NCI-H1417 (cell line): ENCODE results near the gene CPVL.
A peak's percentile ranks its signal among the peaks of the same experiment; 100 is the strongest.
"Not testable (repeated sequence)": the region's sequence is repeated elsewhere in the genome, so short reads cannot be mapped to it uniquely, and the experiment has no call there.

Experiments
- DNase-seq, 3 experiments: peaks; one replicate each; lab custom pipeline; 2025; lab: John Stamatoyannopoulos, UW

Gene CPVL

DNA sequence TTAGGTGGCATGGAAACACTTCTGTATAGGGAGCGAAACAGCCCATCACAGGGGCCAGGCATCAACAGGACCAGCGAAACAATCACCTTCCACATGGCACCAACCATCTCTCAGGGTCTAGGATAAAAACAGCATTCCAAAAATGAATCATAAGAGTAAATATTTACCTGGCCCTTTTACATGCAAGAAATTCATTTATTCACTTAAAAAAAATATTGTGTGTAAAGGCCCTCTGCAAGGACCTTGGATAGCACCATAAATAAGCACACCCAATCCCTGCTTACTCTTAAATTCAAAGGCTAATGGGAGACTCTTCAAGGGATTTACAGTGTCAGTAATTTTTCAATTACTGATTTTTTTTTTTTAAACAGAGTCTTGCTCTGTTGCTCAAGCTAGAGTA lies 25.4 kb downstream of the CPVL start:
- DNase-seq = no peak

DNA sequence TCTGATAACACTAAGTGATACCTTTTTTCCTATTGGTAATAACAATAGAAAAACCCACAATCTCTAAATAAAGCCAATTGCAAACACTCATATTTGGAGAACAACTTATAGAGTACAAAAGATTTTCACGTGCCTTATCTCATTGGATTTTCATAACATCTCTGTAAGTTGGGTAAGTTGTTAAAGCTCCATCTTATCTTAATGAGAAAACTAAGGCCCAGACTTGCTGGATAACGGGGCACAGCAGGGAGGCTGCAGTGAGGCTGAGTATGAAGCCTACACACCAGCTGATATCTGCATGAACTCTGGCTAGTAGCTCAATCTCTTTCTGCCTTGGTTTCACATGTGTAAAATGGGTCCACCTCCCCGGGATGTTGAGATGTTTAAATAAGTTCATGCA lies 26.8 kb downstream of the CPVL start:
- DNase-seq = no peak

- no peak for DNase-seq
Measured at GRCh38 chr7:29116361-29117200, 29.8 kb downstream of the CPVL start.

GRCh38 chr7:29115753-29116152 lies 30.6 kb downstream of the CPVL start:
- no peak for DNase-seq

- DNase-seq = no peak
Measured at GRCh38 chr7:29115130-29115687, 31.1 kb downstream of the CPVL start.

GRCh38 chr7:29114266-29114665 lies 32.1 kb downstream of the CPVL start:
- DNase-seq = not testable (repeated sequence)

- DNase-seq = peak in 2 of 3 experiments; percentile 28 to 56
Measured at GRCh38 chr7:29113384-29114102, 32.8 kb downstream of the CPVL start.

GRCh38 chr7:29112721-29113120 lies 33.6 kb downstream of the CPVL start:
- DNase-seq = no peak

DNA sequence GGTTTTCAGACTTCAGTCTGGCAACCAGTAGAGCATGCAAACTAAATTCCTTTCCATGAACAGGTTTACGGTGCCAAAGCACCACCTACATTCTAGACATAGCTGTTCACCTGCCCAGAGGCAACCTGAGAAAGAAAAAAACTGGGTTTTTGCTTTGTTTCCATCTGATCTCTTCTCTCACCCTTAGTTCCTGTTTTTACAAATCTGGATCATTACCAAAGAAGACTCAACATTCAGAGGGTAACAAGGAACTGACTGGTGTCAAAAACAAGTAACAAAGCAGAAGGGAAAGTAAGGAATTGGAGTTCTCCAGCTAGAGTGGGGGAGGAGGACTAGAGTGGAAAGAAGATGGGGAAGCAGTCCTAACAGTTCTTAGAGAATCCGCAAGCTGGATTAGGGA lies 36.4 kb downstream of the CPVL start:
- no peak for DNase-seq

DNA sequence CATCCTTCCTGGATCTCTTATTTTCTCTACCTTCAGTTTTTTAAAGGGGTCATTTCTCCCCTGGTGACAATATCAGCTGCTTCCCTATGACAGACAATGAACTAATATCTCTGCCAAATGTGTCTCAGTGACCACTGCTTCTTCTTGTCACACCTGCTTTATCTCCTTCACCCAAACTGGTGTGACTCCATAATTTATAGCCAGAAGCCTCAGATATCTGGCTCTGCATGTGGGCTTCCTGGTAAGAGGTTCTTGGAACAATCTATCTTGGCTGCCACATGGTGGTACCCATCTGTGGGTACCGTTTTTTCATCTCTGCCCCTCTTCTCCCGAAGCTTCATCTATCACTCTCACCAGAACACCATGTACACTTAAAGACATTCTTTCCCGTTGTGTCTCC lies 37.0 kb downstream of the CPVL start:
- DNase-seq = no peak

- DNase-seq = no peak
Measured at GRCh38 chr7:29107056-29107455, 39.3 kb downstream of the CPVL start.

GRCh38 chr7:29106669-29106988 lies 39.7 kb downstream of the CPVL start:
- DNase-seq = no peak

DNA sequence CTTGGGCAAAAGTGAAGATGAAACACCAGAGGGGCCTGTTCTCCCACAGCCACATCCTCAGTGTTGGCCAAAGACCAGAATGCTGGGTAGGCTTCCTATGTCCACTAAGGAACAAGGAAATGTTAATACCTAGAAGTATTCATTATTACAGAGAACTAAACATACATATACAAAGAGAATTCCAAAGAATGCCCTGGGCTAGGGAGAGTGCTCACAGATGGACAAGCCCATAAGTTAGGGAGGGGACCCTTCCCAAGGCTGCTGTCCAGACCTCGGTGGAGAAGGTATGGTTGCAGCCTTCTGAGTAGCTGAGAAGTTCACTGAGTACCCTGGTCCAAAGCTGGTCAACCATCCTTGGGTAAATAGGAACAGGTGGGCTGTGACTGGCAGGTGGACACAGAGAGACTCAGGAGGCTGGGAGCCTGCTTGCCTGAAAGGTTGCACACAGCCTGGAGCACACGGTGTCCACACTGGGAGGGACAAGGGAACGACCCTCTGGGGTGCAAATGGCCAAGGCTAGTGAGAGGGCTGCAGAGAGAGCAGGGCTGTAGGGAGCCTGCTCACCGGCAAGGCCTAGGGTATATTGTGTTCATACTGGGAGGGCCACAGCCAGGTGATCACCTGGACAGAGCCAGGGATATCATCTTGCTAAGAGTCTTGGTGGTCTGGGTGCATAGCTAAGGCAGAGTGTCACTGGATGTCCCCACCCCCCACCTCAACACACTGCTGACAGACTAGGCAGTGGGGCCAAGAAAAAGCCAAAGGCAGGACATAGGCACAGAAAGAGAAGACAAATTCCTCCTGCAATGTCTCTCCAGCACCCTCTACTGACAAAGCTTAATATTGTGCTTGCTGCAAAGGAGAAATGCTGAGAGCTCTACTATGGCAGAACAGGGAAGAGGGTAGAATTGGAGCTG lies 40.3 kb downstream of the CPVL start:
- peak; percentile 56 to 87 (median 68) for DNase-seq

DNA sequence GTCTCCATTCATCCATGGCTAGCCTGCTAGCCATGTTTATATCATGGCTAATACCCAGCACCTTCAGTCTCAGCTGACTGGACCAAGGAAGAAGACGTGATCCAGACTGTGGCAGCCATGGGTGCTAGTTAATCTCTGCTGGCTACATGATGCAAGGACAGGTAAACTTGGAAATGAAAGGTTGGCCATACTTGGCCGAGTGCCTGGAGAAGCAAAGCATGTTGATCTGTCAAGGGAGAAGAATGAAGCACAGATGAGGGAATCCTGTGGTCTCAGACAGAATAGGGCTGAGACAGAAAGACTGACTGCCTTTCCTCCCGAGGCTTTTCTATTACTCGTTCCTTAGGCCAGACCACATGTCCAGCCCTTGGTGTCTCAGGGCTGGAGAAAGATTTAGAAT lies 41.1 kb downstream of the CPVL start:
- DNase-seq = no peak

DNA sequence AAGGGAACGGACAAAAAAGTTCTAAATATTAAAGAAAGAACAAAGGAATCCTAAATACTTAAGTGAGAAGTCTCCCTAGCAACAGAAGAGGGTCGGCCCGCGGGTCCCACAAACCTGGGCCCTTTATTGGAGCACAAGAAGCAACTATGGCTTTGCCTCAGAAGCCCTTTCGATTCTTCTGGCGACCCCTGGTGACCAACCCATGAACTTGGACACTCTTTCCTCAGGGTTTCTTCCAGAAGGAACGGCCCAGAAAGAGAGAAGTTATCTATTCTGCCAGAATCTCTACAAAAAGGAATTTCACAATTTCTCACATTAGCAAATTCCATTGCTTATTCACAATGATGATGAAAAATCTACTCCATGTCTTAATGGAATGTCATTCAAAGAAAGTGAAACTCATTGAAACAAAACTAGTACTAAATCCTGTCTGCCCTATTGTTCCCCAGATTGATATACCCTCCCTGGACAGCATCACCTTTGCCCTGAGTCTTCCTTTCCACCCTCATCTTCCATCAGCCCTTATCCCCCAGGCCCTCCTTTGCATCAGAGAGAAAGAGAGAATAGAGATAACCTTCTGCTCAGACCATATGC lies 43.7 kb downstream of the CPVL start:
- DNase-seq = peak; percentile 45 to 74 (median 59)

- no peak for DNase-seq
Measured at GRCh38 chr7:29100924-29101323, 45.4 kb downstream of the CPVL start.

- no peak for DNase-seq
Measured at GRCh38 chr7:29099896-29100847, 46.2 kb downstream of the CPVL start.

DNA sequence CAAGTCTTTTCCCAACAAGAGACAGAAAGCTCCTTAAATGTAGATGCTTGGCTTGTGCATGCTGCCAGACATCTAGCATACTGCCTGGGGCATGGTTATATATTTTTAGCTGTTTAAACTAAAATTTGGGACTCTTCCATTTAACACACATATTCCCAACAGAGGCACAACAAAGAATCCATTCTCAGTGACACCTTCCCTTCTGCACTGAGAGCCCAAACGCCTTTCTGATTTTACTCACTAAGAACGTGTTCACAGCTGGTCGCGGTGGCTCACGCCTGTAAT lies 49.9 kb downstream of the CPVL start:
- DNase-seq = no peak

DNA sequence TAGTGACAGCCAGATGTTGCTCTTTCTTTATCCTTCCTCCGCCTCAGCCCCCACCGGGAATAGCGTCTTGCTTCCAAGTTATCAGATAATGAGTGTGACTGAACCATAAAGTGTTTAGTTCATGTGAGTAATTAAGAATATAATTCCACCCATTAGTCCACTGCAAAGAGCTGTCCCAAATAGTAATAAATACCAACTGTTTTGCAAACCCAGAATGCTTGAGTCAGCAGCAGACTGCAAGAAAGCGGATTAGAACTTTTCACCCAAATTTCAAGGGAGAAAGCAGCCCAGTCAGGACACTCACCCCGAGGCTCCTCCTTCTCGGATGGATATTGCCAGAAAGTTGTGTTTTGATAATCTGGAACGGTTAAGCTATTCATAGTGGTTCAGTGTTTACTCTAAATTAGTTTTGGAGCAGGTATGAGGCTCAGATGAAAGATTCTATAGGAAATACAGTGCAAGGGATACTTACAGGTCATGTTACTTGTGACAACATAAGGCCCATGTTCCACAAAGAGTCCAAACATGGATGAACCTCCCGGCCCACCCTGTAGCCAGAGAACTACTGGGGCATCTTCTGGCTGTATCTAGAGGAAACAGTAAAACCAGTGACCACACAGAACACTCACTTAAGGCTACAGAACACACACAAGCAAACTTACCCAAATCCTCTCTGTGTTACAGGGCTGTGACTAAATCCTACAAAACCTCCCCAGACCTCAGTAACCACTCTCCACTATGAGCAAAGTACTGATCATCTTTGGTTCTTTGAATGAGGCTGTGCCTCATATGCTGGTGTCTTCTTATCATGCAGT lies 50.5 kb downstream of the CPVL start:
- DNase-seq = no peak

DNA sequence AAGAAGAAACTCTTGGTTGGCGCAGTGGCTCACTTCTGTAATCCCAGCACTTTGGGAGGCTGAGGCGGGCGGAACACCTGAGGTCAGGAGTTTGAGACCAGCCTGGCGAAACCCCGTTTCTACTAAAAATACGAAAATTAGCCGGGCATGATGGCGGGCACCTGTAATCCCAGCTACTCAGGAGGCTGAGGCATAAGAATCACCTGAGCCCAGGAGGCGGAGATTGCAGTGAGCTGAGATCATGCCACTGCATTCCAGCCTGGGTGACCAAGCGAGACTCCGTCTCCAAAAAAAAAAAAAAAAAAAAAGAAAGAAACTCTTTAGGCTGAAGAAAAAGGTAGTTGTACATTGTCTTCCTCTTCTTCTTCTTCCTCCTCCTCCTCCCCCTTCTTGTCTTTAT lies 53.2 kb downstream of the CPVL start:
- DNase-seq = not testable (repeated sequence)
